GM23248 (cell line): ENCODE results near the gene HIVEP3.

Source experiments
- EZH2 ChIP-seq: fragments of 200-600 bp; sonication (generic); IDR thresholded peaks from 2 replicates; pipeline ENCODE4 v1.6.1; 2018; ENCODE audit warnings: antibody characterized with exemption, mild to moderate bottlenecking; ENCODE audit not compliant: insufficient read depth, poor library complexity, severe bottlenecking
- EZH2phosphoT487 ChIP-seq: fragments of 200-600 bp; sonication (generic); IDR thresholded peaks from 2 replicates; pipeline ENCODE4 v1.6.1; 2018; ENCODE audit warnings: antibody characterized with exemption, moderate library complexity, mild to moderate bottlenecking, low read depth; ENCODE audit not compliant: insufficient read depth

DNA sequence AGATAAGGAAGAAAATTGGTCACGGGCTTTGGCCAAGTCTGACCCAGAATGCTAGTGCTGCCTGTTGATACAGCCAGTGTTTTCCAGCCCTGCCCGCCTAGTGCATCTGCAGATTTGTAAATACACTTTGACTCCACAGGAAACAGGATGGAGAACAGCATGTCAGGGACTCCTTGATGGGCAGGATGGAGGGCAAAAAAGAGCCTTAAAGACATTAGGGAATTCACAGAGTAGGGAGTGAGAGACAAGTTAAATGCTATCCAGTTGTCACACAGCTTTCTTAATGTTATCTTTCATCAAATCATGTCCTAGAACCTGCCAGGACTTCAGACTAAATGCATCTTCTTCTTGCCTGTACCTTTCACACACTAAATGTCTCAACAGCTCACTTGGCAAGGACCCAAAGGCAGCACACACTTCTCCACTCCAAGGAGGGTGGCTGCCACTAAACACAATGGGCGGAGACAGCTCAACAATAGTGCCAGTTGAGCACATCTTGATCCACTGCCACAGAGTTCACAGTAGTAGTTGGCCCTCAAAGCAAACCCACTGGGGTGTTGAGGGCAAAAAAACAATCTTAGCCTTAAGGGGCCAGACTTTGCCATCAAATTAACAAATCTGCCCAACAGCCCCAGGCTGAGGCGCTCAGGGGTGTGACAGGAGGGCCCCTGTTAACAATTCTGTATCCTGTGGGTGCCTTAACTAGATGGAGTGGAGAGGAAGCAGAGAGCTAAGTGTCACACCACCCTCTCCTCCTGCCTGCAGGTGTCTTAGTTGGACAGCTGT, 2.7 kb downstream of the HIVEP3 start:
- TF ChIP-seq EZH2 (no peak), EZH2phosphoT487 (no peak)
